Iris pigment epithelial cell (primary cell): ENCODE results near the gene ANTKMT.
"Not testable (repeated sequence)": the region's sequence is repeated elsewhere in the genome, so short reads cannot be mapped to it uniquely, and the experiment has no call there.

Experiments
- DNase-seq: peaks from one replicate; pipeline ENCODE4 v3.0.0-alpha.2; 2011; ENCODE audit warnings: low read depth

The ANTKMT gene

GRCh38 chr16:728131-728889, 7.4 kb downstream of the ANTKMT start:
- DNase-seq: peak; percentile 86

- no peak for DNase-seq
These were observed 8.2 kb downstream of the ANTKMT start for GRCh38 chr16:728890-729744.

DNA sequence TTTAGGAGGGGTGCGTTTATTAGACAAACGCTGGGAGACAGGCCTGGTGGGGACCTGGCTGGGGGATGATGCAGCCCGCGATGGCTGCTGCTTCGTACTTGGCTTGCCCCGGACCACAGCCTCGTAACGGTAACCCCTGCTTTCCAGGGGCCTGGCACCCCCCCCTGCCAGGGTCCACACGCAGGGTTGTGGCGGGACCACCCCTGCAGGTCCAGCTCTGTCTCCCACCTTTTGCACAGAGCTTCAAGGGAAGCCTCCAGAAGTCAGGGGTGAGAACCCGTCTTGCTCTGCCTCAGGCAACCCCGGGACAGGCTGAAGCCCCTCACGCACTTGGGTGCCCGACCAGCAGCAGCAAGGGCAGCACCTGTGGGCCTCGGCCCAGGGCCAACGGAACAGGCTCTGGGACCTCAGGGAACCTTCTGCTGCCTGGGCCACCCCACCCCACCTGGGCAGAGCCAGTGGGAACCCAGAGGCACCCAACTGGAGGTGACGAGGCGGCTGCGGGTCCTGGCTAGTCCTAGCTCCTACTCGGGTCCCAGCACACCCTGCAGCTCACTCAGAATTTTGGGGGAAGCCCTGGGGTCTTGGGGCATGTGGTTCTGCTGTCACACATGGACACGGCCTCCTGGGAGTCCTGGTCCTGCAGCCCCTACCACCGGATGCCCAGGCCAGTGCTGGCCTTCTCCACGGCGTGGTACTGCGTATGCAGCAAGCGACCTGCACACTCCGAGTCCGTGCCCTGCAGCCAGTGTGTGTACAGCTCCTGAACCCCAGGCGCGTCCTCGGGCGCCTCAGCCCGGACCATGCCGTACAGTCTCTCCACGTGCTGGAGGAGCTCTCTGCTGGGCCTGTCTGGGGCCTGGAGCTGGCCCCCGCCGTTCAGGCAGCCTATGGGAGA, 9.1 kb downstream of the ANTKMT start:
- DNase-seq: no peak

- no peak for DNase-seq
These were observed 9.9 kb downstream of the ANTKMT start for GRCh38 chr16:730666-731509.

- no peak for DNase-seq
These were observed 11.4 kb downstream of the ANTKMT start for GRCh38 chr16:732332-732731.

DNA sequence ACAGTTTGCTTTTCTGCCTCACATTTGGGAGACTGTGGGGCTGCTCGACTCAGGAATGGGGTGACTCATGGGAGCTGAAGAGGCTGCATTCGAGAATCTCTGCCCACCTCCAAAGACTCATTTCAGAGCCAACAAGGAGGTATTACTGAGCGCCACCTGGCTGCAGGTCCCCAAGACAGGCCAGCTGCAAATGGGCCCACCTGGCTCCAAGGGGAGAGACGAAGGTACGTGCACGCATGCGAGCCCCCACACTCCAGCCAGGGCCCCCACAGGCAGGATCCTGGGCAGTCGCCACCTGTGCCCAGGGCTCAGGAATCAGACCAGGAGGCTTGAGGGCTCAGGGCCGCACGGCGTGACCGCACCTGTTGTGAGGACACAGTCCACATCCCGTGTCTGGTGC, 12.0 kb downstream of the ANTKMT start:
- DNase-seq: no peak

GRCh38 chr16:733382-734207, 12.6 kb downstream of the ANTKMT start:
- DNase-seq: no peak

GRCh38 chr16:734208-734980, 13.4 kb downstream of the ANTKMT start:
- DNase-seq: no peak

DNA sequence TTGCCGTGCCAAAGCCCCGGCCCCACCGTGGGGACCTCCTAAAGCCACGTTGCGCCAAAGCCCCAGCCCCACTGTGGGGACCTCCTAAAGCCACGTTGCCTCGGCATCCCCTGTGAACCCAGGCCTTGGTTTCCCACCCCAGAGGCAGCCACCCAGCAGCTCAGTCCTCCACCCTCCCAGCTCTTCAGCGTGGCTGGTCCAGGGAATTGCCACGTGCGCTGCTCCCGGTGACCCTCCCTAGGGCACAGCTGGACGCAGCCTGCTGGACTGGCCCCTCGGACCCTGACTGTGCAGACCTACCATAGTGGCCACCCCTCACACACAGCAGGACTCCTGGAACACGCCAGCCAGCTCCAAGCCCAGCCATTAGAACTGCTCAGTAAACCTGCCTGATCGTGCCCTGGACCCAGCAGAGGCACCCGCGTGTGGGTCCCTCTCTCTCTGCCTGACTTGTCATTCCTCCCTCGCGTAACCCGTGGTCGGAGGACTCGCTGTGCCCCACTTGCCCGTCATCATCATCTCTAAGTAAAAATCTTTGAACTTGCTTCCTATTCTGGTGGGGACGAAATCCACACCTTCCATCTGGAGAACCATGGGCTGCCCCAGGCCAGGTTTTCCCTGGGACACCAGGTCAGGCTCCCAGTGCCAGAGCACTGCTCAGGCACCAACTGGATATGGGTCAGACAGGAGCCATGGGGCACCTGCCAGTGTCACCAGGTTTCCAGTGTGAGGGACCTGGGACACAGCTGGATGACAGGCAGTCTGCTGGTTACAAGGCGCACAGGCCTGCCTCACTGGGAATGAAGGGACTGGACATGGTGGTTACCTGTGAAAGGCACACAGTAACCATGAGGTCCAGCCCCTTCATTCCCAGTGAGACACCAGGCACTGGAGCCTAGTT, 14.3 kb downstream of the ANTKMT start:
- DNase-seq: no peak

GRCh38 chr16:735982-736453, 15.1 kb downstream of the ANTKMT start:
- DNase-seq: no peak

GRCh38 chr16:736936-737481, 16.1 kb downstream of the ANTKMT start:
- no peak for DNase-seq

GRCh38 chr16:739560-740458, 18.9 kb downstream of the ANTKMT start:
- DNase-seq: no peak

GRCh38 chr16:740459-740763, 19.5 kb downstream of the ANTKMT start:
- no peak for DNase-seq

DNA sequence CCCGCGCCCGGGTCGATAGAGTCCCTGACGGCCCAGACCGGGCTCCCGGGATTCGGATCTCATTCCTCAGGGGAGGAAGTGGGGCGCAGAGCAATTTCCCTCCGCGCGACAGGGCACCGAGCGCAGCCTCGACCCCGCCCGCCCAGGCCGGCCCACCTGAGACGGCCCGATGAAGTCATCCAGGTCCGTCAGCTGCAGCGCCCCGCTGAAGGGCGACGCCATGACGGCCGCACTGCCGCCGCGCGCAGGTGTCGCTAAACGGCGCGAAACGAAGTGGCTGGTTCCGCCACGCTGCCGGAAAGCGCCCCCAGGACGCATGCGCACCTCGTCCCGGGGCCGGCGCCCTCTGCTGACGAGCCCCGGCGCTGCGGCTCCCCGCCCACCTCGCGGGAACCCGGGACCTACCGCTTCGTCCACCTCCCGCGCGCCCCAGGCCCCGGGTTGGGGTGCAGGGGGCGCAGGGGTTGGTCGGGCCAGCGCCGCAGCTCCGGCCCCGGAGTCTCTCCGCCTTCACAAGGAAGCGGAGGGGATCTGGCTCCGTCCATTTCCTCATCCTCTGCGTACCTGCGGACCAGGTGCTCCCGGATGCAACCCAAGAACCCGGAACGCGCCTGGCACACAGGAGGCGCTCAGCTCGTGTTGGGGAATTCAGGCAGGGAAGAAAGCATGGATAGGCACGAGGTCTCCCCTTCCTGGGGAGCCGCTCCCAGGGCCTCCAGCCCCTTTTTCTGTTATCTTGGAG, 20.0 kb downstream of the ANTKMT start, which contains the start of gene CIAO3:
CIAO3 (minus strand) TSS at position 234 of the 742 bp plus-strand sequence; CDS start at position 222, 12 bp downstream.
- peak; percentile 91 for DNase-seq

DNA sequence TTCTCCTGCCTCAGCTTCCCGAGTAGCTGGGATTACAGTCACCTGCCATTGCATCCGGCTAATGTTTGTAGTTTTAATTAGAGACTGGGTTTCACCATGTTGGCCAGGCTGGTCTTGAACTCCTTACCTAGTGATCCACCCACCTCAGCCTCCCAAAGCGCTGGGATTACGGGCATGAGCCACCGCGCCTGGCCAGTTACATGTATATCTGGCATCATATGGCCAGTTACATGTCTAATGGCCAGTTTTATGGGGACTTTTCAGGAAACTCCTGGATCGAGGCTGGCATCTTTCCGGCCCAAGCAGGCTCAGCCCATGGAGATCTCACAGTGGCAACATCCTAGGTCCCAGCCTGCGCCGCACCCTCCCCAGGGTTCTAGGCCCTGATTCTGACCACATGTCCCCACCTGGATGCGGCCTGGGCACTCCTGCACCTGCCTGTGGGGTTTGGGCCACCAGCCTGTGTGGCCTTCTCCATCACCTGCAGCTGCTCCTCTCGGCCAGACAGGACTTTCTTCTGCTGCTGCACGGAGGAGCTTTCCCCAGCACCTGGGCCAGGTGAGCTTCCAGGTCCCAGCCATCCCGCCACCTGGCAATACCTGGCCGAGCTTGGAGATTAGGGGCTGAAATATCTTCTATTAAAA, 21.2 kb downstream of the ANTKMT start:
- DNase-seq: no peak

- not testable (repeated sequence) for DNase-seq
These were observed 21.9 kb downstream of the ANTKMT start for GRCh38 chr16:742894-743293.
